ENCODE measurements around the gene CCDC170.

Gene CCDC170

DNA sequence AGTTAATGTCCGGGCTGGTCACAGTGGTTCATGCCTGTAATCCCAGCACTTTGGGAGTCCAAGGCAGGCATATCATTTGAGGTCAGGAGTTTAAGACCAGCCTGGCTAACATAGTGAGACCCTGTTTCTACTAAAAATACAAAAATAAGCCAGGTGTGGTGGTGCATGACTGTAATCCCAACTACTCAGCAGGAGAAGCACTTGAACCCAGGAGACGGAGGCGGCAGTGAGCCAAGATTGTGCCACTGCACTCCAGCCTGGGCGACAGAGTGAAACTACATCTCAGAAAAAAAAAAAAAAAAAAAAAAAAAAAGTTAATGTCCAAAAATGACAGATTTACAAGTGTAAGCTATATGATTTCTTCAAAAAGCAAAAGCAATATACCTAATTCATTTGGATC is 124.9 kb downstream of the CCDC170 start:
- no peak for DNase-seq (ENCODE audit: low read depth in 3 of 3)

- no peak for DNase-seq (ENCODE audit: low read depth in 3 of 3)
These were observed 126.4 kb downstream of the CCDC170 start for GRCh38 chr6:151620179-151620578.

GRCh38 chr6:151624071-151624470 is 130.3 kb downstream of the CCDC170 start:
- no peak for DNase-seq (ENCODE audit: low read depth in 3 of 3)

- no peak for DNase-seq (ENCODE audit: low read depth in 3 of 3)
These were observed 130.7 kb downstream of the CCDC170 start for GRCh38 chr6:151624481-151624880.

GRCh38 chr6:151624900-151625536 is 131.2 kb downstream of the CCDC170 start:
- DNase-seq (ENCODE audit: low read depth in 3 of 3) = no peak

DNA sequence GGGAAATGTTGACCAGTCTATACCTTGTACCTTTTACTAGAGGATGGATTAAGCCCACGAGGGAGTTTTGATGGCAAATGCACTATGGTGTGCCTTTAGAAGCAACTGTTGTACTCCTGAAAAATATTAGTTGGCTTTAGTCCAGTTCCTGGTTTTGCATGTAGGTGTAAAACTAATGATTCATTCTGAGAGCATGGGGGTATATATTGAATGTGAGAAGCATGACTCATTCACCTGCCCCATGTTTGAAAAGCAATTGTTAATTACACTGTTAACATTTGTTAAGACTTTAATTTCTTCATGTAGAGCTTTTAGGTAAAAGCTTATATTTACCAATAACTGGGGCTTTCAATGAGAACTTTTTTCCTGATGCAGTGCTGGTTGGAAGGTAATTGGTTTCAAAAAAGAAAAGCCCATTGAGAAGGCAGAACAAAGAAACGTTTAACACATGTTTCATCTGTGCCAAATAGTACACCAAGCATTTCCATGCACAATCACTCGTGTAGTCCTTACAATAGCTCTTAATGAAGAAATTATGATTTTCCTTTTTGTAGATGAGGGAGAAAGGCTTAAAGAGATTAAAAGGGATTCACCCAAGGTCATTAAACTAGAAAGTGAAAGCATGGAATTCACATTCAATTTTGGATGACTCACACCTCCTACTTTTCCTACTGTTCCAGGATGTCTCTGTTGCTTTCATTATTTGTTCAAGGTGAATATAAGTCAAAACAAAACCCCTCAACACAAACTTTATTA is 134.1 kb downstream of the CCDC170 start:
- no peak for DNase-seq (ENCODE audit: low read depth in 3 of 3)

- no peak for DNase-seq (ENCODE audit: low read depth in 3 of 3)
These were observed 136.0 kb downstream of the CCDC170 start for GRCh38 chr6:151629791-151630190.

DNA sequence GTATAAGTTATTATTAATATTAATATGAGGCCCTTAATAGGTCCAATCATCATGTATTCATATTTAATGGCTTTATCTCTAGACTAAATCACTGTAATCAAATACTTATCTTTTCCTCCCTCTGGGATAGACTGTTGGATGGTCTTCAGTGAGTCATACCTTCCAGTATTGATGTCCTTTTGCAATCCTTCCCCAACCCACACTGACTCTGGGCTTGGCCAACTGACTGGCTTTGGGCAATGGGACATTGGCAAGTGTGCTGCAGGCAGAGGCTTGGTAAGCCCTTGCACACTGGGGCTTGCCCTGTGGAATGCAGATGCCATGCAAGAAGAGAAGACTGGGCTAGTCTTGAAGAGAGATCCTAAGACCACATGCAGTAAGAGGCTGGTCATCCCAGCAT is 136.6 kb downstream of the CCDC170 start:
- DNase-seq (ENCODE audit: low read depth in 3 of 3) = no peak

DNA sequence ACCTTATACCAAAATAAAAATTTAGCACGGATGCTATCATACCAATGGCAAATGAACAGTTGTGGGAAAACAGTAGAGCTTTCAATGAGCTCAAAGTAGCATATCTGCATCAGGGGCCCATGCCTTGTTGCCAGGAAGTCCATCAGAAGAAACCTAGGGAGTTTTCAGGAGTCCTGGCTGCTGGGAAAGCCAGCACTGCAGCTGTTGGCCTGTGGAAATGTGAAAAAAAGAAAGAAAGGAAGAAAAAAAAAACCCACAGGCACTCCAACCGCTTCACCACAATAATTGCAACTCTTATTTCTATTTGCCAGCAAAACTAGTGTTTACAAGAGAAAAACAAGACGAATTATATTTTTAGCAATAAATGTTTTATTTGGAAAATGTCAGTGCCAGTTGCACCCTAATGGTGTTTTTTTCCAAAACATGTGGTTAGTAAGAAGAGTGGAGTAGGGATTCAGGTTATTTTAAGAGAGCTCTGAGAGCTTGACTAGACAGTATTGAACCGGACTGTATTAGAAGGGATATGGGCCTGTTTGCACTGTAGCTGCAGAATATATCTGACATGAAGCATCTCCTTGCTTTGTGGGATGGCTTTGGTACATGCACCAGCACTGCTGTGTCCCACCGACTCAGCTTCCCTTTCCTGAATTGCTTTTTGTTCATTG is 137.3 kb downstream of the CCDC170 start:
- DNase-seq (ENCODE audit: low read depth in 3 of 3) = no peak

- no peak for DNase-seq (ENCODE audit: low read depth in 3 of 3)
These were observed 138.7 kb downstream of the CCDC170 start for GRCh38 chr6:151632415-151632987.

DNA sequence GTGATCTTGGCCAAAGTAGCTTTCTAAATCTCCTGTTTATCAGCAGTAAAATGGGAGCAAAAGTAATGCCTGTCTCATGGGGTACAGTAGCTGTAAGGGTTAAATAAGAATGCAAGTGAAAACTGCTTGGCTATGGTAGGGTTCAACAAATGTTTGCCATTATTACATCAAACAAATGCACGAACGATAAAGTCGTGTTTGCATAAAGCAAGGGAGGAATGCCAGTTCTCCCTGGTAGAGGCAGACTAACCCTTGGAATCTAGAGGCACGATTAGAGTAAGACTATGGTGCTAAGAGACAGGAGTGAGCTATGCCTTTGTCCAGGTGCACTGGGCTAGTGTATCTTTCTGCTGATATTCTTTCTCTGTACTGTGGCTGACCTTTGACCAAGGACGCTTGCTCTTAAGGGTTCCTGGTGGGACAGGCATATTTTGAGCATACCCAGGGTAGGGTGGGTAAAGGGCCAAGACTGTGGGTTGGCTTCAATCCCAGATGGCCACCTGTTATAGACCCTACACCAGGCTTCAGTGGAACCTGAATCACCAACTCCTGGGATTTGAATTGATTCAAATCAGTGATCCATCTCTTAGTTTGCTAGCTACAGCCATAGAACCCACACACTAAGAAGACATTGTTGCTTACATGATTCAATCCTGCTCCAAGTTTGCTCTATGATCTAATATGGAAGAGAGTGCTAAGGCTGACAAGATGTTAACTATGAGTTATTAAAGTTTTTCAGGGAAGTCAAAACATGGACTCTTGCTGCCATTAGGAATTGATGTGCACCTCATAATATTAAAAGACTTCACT is 139.9 kb downstream of the CCDC170 start:
- no peak for DNase-seq (ENCODE audit: low read depth in 3 of 3)

DNA sequence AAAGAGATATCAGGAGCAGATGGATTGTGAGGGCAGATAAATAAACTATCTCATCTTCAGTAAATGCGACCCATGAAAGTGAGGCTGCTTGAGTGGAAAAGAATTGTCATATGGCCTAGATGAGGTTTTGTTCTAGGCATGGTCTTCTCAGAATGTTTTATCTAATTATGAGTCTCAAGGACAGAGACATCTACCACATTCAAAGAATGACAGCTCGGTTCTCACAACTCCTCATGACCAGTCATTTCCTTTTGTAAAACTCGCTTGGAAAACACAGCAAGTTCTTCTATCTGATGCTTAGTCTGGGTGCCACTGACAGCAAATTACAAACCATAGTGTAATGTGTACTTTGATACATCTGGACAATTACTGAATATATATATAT is 140.5 kb downstream of the CCDC170 start:
- DNase-seq (ENCODE audit: low read depth in 3 of 3) = no peak

DNA sequence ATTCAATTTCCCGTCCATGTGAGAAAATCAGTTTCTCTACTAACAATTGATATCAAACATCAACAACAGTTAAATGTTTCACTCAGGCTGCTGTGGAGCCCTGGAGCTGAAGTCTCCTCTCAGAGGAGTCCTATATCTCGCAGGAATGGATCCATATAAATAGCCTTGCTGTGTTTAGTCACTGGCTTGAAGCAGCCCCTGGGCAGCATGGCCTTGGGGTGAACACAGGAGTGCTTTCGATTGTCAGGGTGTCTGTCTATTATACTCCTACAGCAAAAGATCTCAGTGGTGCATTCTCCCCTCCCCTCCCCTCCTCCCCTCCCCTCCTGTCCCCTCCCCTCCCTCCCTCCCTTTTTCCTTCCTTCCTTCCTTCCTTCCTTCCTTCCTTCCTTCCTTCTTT is 141.9 kb downstream of the CCDC170 start:
- no peak for DNase-seq (ENCODE audit: low read depth in 3 of 3)

- no peak for DNase-seq (ENCODE audit: low read depth in 3 of 3)
These were observed 144.0 kb downstream of the CCDC170 start for GRCh38 chr6:151637814-151638213.

DNA sequence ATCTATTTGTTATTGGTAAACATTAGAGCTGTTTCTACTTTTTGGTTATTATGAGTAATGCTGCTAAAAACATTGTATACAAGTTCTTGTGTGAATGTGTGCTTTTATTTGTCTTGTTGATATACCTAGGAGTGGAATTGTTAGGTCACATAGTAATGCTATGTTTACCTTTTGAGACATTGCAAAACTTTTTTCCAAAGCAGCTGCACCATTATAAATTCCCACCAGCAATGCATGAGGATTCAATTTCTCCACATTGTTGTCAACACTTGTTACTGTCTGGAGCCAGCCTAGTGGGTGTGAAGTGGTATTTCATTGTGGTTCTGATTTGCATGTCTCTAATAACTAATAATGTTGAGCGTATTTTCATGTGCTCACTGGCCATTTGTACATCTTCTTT is 145.9 kb downstream of the CCDC170 start:
- DNase-seq (ENCODE audit: low read depth in 3 of 3) = no peak

DNA sequence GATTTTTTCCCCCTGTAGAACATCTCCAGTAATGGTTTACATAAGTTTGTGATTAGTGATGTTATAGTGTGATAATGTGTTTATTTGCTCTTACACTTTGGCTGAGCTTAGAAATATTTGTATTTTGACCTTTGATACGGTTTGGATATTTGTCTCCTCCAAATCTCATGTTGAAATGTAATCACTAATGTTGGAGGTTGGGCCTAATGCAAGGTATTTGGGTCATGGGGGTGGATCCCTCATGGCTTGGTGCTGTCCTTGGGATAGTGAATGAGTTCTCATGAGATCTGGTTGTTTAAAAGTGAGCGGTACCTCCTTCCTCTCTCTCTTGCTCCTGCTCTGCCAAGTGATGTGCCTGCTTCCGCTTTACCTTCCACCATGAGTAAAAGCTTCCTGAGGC is 147.2 kb downstream of the CCDC170 start:
- DNase-seq (ENCODE audit: low read depth in 3 of 3) = no peak

GRCh38 chr6:151647976-151648639 is 154.3 kb downstream of the CCDC170 start:
- DNase-seq (ENCODE audit: low read depth in 3 of 3) = no peak

DNA sequence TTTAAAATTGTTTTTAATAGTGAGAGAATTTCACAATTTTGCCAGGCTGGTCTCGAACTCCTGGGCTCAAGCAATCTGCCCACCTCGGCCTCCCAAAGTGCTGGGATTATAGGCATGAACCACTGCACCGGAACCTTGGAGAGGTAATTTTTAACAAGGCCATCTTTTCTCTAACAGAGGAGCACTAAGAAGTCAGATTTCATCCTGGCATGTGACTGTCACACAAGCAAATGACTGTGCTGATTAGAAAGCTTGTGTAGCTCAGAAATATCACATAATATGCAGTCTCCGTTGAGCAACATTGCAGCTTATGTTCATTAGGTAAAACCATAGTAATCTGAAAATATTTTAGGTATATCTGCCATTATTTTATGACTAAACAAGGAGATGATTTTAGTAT is 156.0 kb downstream of the CCDC170 start:
- DNase-seq (ENCODE audit: low read depth in 3 of 3) = no peak

DNA sequence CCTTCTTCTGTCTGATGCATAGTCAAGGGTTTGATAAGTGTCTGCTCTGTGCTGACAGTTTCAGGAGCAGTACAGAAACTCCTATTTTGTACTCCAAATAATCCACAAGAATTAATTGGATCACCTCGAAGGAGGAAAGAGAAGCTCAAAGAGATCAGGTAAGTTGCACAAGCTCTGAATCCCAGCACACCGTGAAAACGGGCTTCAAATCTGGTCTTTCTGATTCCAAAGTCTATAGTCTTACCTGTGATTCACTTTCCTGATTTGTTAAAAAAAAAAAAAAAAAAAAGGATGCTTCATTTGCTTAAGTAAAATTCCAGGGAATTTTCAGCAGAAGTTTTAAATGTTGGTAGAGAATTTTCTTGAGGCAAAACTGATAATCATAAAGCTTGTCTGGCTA is 157.8 kb downstream of the CCDC170 start:
- no peak for DNase-seq (ENCODE audit: low read depth in 3 of 3)

- DNase-seq (ENCODE audit: low read depth in 3 of 3) = no peak
These were observed 158.5 kb downstream of the CCDC170 start for GRCh38 chr6:151652325-151652724.

DNA sequence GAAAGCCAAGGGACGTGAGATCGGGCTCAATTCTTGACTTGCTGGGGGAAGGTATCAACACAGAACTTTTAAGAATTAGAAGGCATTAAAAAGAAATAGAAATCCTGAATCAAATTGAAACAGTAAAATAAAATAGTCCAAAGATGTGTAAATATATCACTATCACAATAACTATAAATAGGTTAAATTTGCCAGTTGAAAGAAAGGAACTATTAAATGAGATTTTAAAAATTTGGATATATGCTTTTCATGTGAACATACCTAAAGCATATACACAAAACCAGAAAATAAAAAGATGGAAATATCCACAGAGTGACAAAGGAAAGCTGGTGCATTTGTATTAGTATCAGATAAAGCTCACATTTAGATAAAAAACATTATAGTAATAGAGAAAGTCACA is 161.3 kb downstream of the CCDC170 start:
- DNase-seq (ENCODE audit: low read depth in 3 of 3) = no peak

All from stimulated activated CD4-positive, alpha-beta T cell treated with anti-CD3 and anti-CD28 coated beads, TNF-alpha, amount 100 ng/mL, for 4 hours (primary cell).